Stimulated activated CD8-positive, alpha-beta memory T cell treated with anti-CD3 and anti-CD28 coated beads, Interleukin-4, amount 100 ng/mL, for 4 hours (primary cell): ENCODE results near the gene PITPNB.

Experiments
- DNase-seq, 2 donors: peaks; one replicate each; pipeline ENCODE4 v3.0.0-alpha.2; 2020; ENCODE audit warnings: low read depth in 2 of 2, low spot score in 1 of 2

PITPNB gene

GRCh38 chr22:27834364-27835185, 84.5 kb downstream of the PITPNB start:
- no peak for DNase-seq

- no peak for DNase-seq
Measured at GRCh38 chr22:27833803-27834202, 85.3 kb downstream of the PITPNB start.

- DNase-seq, result no peak
Measured at GRCh38 chr22:27832606-27833005, 86.5 kb downstream of the PITPNB start.

GRCh38 chr22:27829620-27830019, 89.4 kb downstream of the PITPNB start:
- no peak for DNase-seq

- no peak for DNase-seq
Measured at GRCh38 chr22:27827604-27828587, 91.2 kb downstream of the PITPNB start.

- DNase-seq, result no peak
Measured at GRCh38 chr22:27825174-27825573, 93.9 kb downstream of the PITPNB start.

GRCh38 chr22:27823221-27823620, 95.8 kb downstream of the PITPNB start:
- DNase-seq, result no peak

- no peak for DNase-seq
Measured at GRCh38 chr22:27820896-27821866, 97.9 kb downstream of the PITPNB start.

- DNase-seq, result no peak
Measured at GRCh38 chr22:27816552-27816951, 102.5 kb downstream of the PITPNB start.

GRCh38 chr22:27815826-27816530, 103.1 kb downstream of the PITPNB start:
- no peak for DNase-seq

GRCh38 chr22:27814993-27815392, 104.1 kb downstream of the PITPNB start:
- no peak for DNase-seq

- DNase-seq, result no peak
Measured at GRCh38 chr22:27811778-27812177, 107.3 kb downstream of the PITPNB start.

GRCh38 chr22:27810609-27811151, 108.4 kb downstream of the PITPNB start:
- DNase-seq, result no peak

GRCh38 chr22:27809700-27810608, 109.1 kb downstream of the PITPNB start:
- no peak for DNase-seq

GRCh38 chr22:27809226-27809603, 109.8 kb downstream of the PITPNB start:
- DNase-seq, result no peak

GRCh38 chr22:27808451-27809225, 110.4 kb downstream of the PITPNB start:
- no peak for DNase-seq

- no peak for DNase-seq
Measured at GRCh38 chr22:27805841-27806240, 113.2 kb downstream of the PITPNB start.
